ENCODE data around the gene SEC61B. TPM values are rescaled to one million over a fixed set of nuclear protein-coding genes. Genes with fewer than 3 reads are reported as not detected.

The SEC61B gene
- total and polyA plus RNA-seq, 2 donors (not counting 3 experiments of a cell fraction or from before 2014, with no cell fraction given): 242 to 594 TPM

GRCh38 chr9:99238331-99238730, 16.2 kb downstream of the SEC61B start:
- no TSS peak for BruUV-seq (replicated peaks)
- DNase-seq (ENCODE audit: low read depth, low spot score) (no peak), FAIRE-seq (no peak)
- no peak overlapping the region for H2AFZ ChIP-seq (ENCODE audit: low read depth, low read length)
- intact Hi-C loops (cut with micrococcal nuclease) (no loop called here), dilution Hi-C loops (cut with MboI; ENCODE audit: extremely low pct_ligation_motif_present, low sequenced_read_pairs) (no loop called here)
- TF ChIP-seq, protein P1, sequence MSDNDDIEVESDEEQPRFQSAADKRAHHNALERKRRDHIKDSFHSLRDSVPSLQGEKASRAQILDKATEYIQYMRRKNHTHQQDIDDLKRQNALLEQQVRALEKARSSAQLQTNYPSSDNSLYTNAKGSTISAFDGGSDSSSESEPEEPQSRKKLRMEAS (IDR thresholded peaks at IDR 0.05; ENCODE audit: insufficient read depth, insufficient read length): no peak
- TF ChIP-seq POLR2A (IDR thresholded peaks at IDR 0.05; ENCODE audit: low read depth, low read length) (no peak), MYC (IDR thresholded peaks at IDR 0.05; ENCODE audit: low read depth, low read length) (no peak), JUN (IDR thresholded peaks at IDR 0.05; ENCODE audit: borderline replicate concordance, insufficient read depth, insufficient read length, low read depth) (no peak), GATA2 (IDR thresholded peaks at IDR 0.05; ENCODE audit: insufficient read depth, insufficient read length, low read depth, low read length) (no peak), POLR2AphosphoS5 (IDR thresholded peaks at IDR 0.05; ENCODE audit: insufficient read depth, low read depth, low read length) (no peak), EZH2 (IDR thresholded peaks at IDR 0.05; ENCODE audit: borderline replicate concordance, low read depth, low read length, severe bottlenecking) (no peak), FOS (IDR thresholded peaks at IDR 0.05; ENCODE audit: borderline replicate concordance, insufficient read depth, low read length) (no peak)
- TF ChIP-seq, protein P2, sequence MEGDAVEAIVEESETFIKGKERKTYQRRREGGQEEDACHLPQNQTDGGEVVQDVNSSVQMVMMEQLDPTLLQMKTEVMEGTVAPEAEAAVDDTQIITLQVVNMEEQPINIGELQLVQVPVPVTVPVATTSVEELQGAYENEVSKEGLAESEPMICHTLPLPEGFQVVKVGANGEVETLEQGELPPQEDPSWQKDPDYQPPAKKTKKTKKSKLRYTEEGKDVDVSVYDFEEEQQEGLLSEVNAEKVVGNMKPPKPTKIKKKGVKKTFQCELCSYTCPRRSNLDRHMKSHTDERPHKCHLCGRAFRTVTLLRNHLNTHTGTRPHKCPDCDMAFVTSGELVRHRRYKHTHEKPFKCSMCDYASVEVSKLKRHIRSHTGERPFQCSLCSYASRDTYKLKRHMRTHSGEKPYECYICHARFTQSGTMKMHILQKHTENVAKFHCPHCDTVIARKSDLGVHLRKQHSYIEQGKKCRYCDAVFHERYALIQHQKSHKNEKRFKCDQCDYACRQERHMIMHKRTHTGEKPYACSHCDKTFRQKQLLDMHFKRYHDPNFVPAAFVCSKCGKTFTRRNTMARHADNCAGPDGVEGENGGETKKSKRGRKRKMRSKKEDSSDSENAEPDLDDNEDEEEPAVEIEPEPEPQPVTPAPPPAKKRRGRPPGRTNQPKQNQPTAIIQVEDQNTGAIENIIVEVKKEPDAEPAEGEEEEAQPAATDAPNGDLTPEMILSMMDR (IDR thresholded peaks at IDR 0.05; ENCODE audit: extremely low read depth in 1 of 2, insufficient read depth in 1 of 2, low read depth in 1 of 2, low read length in 2 of 2): no peak
- no peaks in the 10 kb centered on the region for H3K4me1 ChIP-seq (ENCODE audit: control insufficient read depth, extremely low read depth, insufficient read depth, low read length)
- no peak overlapping the region for H3K9ac ChIP-seq (replicated peaks; ENCODE audit: extremely low read depth, insufficient read depth, low read length)
- no peaks in the 10 kb centered on the region for H3K36me3 ChIP-seq (ENCODE audit: control insufficient read depth in 2 of 2, extremely low read depth in 1 of 2, insufficient read depth in 2 of 2, low read length in 2 of 2)
- no peaks in the 10 kb centered on the region for H4K20me1 ChIP-seq (replicated peaks; ENCODE audit: control insufficient read depth, extremely low read depth, insufficient read depth, low read length)
- no peak overlapping the region for H3K27ac ChIP-seq (ENCODE audit: insufficient read depth, low read depth, low read length)
- H3K79me2 ChIP-seq (ENCODE audit: control insufficient read depth, insufficient read depth, low read length): no peaks in the 10 kb centered on the region
- CTCF ChIA-PET: no interaction called here
- H3K4me2 ChIP-seq (ENCODE audit: insufficient read depth, low read length): no peak overlapping the region
- no peak overlapping the region for H3K4me3 ChIP-seq (replicated peaks in 1 of 3; ENCODE audit: insufficient read depth in 1 of 3, low read depth in 1 of 3, low read length in 3 of 3)
- H3K9me3 ChIP-seq (replicated peaks; ENCODE audit: control insufficient read depth, insufficient read depth, low read length): no peaks in the 10 kb centered on the region
- no peaks in the 10 kb centered on the region for H3K27me3 ChIP-seq (ENCODE audit: control insufficient read depth in 2 of 2, insufficient read depth in 2 of 2, low read length in 2 of 2)
- no peaks in the 10 kb centered on the region for H3K9me1 ChIP-seq (replicated peaks; ENCODE audit: control insufficient read depth, extremely low read depth, insufficient read depth, low read length)
- POLR2A ChIA-PET: no interaction called here

Measured in endothelial cell of umbilical vein (primary cell).